D341Med (cell line): Measurements from ENCODE around the gene MICAL2.

Experiments
- DNase-seq: peaks from one replicate; pipeline ENCODE4 v3.0.0; 2012; ENCODE audit warnings: low spot score

Gene MICAL2

DNA sequence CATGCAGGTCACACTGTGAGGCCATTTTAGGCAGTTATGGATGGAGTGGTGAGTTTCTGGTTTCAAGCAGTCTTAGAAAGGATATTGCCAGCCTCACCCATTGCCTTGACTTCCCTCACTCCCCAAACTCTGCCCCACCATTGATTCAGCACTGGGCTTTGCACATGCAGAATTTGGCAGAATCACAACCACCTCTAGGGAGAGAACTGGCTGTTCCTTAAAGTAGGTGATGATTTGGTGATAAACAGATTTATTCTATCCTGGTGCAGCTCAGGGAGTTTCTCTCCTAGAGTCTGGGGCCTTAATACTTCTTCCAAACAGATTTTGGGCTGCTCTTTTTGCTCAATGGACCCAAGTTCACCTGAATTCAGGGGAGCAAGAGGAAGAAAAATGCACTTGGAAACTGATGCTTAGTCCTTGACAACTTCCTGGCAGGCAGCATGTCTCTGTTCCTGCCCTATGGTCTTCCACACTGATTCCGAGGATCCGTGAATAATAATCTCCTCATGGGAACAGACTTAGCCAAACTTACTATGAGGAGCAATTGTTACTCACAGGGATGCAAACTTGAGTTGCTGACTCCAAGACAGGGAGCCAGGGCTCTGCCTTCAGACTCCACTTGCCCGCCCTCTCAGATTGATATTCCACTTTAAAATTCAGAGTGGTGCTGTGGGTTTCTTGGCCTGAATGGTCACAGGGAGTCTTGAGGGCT is 137.3 kb downstream of the MICAL2 start:
- no peak for DNase-seq

DNA sequence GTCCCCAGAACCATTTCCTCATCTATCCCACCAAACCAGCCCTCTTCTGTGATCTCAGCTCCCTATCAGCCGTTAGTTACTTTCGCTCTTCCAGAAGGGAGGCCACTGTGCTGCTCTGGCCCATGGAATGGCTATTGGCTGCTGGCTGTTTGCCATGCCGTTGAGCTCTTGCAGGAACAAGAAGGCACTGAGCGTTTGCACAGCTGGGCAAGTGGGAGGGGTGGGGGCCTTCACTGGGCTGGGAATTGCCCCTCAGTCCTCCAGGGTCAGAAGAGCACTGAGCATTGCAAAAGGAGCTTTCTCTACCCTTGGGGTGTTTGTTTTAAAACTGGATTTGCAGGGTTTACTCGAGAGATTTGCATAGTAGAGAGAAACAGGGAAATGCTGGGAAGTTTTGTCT is 137.9 kb downstream of the MICAL2 start:
- no peak for DNase-seq

DNA sequence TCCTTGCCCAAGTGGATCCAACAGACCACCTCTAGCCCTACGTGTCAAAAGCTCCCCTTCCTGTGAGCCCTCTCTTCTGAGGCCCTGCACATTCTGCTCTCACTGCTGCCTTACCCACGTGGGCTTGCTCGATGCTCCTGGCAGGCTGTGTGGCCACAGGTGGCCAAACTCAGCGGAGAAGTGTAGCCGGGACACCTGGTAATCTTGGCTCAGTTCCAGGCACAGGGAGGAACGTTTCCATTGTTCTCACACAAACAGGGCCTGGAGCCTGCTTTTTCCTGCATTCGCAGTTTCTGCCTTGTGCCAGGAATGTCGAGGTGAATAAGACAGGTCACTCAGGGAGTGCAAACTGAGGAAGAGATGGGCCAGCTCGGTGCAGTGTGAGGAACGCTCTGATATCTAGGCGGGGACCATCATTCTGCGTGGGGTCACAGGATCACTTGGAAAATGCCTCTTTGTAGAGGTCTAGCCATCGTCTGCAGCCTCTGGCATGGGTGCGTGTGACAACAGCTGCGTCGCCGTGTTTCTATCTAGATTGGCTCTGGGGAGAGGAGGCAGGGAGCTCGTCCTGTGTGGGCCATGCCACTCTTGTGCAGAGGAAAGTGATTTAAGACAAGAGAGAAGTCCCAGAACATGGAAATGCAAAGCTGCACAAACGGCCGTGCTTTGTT is 139.3 kb downstream of the MICAL2 start:
- DNase-seq: no peak

DNA sequence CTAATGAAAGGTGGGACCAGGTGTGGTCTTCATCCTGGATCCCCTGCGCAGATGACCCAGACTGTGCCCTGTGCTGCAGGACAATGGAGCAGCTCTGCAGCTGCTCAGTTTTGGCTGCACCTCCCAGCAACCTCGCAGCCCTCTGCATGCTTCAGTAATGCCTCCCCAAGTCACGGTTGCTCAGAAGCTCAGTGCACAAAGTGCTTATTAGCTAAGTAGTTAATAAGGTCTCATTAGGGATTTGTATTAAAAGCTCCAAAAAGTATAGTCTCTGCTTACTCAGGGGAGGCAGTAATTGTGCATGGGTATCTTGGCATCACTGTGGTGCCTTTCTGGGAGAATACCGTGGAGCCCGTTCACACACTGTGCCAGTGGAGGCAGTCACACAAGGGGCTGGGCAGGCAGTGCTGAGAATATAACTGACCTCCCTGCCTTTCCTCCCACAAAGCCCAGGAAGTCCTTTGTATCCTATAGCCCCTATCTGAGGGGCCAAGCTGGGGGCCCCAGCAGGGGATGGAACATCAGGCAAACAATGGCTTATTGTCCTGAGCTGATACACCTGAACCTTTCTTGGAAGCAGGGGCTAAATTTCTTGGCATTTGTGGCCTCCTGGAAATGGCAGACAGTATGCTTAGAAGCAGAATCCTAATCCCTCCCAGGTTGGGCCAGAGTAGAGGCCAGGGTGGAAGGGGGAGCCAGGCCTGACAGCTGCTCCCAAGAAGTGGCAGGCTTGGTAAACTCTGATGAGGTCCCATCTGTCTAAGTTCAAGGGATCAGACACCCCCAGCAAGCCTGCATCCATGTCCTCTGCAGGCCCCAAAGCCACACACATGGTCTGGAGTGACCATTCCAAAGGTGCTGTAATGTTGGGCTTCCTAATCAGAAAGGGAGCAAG is 141.5 kb downstream of the MICAL2 start:
- peak; percentile 68 for DNase-seq

DNA sequence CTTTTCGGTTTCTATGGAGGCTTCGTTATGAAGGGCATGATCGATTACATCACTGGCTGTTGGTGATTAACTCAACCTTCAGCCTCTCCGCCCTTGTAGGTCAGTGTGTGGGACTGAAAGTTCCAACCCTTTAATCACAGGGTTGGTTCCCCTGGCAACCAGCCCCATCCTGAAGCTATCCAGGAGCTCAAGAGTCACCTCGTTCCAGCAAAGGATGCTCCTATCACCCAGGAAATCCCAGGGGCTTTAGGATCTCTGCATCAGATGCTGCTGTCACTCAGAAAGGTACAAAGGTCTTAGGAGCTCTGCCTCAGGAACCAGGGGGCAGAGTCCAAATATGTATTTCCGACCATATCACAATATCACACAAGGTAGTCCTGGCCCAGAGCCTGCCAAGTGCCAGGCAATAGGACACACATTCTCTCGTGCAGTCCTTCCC is 143.5 kb downstream of the MICAL2 start:
- DNase-seq: no peak

DNA sequence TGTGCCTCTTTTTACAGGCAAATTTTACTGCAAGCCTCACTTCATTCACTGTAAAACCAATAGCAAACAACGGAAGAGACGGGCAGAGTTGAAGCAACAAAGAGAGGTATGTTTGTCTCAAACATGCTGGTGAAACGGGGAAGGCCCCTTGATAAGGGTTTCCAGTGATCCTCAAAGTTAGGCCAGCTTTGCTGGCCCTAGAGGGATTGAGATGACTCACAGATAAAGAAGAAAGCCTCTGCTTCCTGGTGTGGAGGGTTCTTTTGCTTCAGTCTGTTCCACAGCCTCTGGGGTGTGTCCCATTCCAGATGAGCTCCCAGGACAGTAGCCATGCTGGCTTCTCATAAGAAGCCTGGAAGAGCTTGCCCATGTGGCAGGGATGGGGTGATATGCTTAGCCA is 148.1 kb downstream of the MICAL2 start:
- DNase-seq: no peak

DNA sequence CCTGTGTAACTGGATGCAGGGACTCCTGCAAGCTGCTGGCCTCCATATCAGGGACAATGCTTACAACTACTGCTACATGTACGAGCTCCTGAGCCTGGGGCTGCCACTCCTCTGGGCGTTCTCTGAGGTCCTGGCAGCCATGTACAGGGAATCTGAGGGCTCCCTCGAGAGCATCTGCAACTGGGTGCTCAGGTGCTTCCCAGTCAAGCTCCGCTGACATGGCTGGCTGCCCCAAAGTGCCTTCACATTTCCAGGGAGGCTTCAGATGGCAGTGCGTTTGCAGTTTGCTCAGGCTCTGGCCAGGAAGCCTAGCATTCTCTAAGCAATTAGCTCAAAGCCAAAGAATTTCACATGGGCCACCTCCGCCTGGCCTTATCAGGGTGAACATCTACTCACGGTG is 149.6 kb downstream of the MICAL2 start:
- DNase-seq: no peak

DNA sequence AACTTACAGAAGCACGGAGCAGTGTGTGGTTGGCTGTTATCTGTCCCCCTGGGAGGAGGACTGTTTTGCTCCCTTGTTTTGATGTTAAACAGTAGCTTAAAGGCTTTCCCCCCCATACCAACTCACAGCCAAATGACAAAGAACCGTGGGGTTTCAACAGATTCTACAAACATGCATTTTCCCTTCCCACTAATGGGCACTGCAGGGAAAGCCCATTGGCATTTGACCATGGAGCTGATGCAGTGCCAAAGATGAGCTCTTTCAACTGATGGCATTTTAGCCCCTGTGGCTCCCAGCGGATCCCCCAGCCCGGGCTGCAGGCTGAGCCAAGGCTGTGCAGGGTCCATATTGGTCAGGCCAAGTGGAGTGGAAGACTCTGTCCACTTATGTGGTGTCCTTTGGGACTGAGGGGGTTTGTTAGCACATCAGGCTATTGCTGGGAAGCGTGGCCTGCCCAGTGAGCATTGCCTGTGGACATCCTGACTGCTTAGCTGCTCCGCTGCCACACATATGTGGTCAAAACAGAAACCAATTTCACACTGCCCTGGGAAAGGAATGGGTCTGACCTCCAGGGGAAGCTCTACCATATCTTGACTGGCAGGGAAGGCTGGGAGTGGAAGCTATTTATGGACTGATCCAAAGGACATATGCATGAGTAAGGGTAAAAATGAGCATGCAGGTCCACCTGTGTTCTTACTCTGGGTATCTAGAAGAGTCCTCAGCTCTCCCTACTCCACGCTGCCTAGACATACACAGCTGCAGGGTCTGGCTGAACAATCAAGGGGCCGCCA is 150.5 kb downstream of the MICAL2 start:
- DNase-seq: no peak

DNA sequence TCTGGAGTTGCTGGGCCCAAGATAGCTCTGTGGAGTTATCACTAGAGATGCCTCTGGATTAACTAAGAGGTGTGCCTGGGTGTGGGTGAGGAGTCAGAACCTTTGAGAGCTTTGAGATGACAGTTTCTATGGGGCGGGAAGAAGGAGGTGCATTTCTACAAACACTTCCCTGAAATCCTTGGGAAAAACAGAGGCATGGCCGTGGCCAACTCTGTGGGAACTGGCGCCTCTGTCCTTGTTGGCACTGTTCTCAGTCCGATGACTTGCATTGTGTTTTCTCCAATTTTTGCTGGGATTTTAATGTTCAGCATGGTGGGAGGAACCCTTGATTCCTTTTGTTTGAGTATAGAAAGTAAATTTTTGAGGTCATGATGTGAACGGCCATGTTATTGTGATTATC is 151.2 kb downstream of the MICAL2 start:
- DNase-seq: no peak

DNA sequence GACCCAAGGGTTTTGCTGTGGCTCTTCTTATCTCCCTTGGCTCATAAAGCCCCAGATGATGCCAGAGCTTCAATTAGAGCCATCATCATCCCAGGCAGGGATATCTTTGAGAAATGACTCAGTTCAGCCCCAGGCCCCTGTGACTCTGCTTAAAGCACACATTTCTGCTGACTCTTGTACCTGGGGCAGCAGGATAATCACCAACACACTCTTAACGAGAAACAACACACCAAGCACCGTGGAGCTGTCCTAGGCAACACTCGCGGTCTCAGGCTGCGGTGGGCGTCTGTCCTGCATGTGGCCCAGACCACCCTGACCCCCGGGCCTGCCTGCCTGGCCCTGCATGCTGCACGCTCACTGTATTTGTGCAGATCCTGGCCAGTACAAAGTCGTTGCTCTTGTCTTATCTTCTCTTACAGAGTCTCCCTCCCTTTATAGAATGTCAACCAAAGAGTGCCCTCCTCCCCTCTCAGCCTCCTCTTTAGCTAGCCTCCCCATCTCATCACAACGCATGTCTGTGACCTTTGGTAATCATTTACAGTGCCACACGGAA is 152.8 kb downstream of the MICAL2 start:
- DNase-seq: no peak

DNA sequence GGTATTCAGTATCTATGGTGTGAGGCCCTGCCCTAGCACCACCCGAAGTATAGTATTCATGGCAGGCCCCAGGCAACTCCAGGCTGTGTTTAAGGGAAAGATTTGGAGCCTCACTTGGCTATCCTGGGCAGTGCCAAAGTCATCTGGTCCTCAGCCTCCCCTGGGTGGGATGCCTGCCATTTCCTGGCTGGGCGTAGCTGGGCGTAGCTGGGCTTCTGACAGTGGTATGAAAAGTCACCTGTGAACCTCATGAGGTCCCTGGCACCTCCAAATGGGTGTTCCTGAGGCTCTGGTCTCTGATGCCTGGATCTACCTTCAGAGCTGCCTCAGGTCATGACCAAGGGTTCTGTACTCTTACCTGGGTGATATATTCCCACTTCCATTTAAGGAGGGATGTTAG is 154.0 kb downstream of the MICAL2 start:
- DNase-seq: no peak

DNA sequence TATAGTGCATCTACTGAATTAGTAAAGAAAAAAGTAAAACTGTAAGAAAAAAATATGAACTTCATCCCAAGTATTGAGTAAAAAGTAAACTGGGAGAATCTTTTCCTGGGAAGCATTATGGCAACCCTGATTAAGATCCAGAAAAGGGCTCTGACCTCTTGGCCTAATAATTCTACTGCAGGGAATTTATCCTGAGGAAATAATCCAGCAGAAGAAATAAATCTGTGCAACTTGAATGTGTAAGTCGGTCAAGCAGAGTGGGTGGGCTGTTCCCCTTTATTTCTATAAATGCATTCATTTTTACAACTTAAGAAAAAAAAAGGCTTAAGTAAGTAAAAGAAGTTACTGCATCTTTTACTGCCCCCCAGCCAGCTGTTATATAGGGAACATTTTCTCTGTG is 155.7 kb downstream of the MICAL2 start:
- no peak for DNase-seq

DNA sequence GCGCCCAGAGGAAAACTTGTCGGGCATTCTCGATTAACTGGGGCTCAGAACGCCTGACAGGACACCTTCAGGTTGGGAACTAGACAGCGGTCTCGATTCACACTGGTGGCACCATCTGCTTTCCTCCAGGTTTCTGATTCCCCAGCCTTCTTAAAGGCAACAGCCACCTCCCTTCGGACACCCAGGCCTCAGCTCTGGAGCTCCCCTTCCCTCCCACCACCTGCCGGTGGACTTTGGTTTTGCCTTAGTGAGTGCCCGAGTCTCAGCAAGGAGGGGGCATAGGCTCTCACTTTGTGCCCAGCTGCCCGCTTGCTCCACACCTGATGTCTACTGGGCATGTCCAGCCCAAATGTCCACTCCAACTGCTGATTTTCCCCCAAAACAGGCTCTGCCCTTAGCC is 156.6 kb downstream of the MICAL2 start:
- DNase-seq: no peak

DNA sequence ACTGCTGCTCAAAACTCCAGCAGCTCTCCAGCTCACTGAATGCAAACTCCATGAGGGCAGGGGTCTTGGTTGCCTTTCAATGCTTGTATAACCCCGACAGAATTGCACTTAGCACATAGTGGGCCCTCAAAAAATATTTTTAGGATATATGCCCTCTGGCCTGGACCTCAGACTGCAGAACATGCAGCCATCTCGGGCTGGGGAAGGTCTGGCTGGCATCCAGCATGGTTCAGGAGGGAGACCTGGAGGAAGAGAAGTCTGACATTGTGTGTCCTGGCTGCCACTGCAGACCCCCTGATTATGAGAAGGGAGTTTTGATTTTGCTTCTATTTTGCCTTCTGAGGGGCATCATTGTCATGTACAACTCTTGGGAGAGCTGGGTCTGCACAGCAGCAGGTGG is 157.5 kb downstream of the MICAL2 start:
- DNase-seq: no peak

DNA sequence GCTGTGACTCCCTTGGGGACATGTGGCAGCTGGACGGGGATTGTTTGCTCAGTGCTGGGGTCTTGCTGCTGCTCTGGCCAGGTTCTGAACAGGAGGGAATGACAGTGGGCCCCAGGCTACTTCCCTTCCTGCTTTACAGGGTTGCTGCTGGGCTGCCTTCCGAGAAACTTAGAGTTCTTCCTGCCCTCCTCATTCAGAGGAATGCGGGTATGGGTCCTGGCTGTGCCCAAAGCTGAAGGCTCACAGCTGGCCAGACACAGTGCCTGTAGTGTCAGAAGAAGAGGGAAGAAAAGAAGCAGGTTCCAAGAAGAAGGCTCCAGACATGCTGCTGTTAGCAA is 158.7 kb downstream of the MICAL2 start:
- no peak for DNase-seq

DNA sequence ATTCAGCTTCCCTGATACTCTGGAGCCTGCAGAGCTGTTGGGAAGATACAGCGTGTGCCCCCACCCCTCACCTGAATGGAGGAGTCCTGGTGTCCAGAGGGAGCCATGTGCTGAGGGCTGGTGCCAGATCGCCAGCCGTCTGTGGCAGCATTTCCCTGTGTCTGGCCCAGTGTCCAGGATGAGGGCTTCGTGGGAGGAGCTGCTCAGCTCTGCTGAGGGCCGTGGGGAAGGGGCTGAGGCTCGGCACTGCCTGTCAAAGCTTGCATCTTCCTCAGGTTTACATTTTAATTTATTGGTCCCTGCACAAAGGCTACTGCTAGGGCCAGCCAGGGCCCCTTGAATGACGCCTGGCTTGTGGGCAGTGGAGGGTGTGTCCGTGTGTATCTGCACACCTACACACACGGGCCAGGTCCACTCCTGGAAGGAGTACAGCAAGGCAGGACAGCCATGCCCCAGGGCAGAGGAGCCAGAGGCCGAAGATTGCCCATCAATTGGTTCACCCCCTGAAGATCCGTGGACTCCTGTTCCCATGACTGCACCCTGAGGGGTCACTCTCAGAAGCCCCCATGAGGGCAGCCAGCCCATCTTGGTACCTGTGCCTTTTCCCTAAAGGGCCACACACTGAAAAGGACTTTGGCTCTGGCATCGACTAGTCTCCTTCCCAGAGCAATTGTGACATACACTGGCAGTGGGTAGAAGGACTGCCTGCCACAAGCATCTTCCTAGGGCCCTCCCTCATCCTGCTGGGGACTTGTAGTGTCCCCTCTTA is 159.2 kb downstream of the MICAL2 start:
- DNase-seq: no peak

DNA sequence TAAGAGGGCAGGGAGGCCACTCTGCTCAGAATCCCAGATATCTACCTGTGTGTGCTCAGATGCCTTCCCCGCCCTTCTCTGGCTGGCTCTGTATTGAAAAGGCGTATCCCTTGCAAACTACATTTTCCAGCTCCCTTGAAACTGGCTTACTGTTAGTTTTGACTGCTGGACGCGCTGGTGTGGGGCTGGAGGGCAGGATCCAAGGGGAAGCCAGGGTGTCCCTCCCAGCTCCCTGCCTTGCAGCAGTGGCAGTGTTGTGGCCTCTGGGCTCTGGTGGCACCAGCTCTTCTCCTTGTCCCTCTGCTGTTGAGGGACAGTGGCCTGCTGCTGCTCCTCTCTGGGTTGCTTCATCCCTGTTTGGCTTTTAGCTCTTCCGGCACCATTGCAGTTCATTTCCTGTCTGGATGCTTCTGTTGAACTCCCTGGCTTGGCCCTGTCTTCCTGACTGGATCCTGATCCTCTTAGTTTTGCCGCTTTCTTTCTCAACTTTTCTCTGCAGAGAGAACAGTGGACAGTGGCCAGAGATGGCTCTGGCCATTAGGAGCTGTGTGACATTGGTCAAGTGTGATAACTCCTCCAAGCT is 159.9 kb downstream of the MICAL2 start:
- no peak for DNase-seq

DNA sequence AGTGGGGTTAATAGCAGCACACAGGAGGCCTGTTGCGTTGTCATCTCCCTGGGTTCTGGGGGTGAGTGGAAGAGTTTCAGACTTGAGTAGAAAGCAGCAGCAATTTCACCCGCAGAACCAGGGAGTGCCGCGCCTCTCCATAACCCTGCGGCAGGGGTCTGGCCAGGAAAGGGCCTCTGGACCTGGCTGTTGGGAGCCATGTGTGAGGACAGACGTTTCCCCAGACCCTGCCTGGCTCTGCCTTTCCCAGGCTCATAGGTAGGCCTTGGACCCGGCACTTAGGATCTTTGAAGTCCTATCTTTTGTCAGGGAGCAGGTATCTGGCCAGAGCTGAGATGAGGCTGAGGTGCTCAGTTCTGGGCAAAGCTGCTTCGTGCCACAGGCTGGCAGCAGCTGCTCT is 160.4 kb downstream of the MICAL2 start:
- DNase-seq: no peak

DNA sequence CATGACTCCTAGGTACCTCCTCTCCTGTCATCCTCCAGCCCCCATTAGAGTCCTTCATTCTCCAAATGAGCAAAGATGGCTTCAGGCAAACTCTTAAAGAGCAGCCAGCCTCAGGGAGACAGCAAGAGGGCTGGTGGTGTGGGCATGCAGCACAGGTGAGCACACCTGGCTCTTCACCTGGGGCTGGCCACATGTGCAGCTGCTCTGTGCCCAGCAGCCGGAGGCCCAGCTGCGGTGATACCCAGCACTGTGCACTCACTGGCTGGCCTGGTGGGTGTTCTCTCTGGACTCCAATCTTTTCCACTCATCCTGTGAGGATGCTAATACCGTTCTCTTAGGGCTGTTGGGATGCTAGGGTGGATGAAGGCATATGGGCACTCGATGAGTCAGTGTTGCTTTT is 160.9 kb downstream of the MICAL2 start:
- no peak for DNase-seq

DNA sequence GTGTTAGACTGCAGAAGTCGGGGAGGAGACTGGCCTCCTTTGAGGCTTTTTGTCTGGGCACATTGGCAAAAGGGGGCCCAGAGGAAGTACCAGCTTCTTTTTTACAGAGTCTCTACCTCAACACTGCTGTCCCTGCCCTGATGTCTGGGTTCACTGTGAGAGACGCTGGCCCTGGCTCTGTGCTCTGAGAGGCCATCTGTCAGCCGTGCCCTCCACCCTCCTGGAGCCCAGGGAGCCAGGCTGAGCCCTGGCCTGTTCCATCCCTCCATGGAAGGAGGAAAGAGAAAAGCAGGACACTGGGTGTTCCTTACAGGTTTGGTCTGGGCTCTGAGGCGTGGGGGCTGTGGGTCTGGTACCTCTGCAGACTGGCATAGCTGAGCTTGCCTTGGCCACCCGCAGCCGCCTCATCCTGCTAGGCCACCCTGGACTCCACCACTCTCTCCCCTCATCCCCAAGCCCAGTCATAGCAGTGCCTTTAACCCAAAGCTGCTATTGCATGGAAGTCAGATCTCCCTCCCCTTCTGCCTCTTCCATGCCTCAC is 161.5 kb downstream of the MICAL2 start:
- no peak for DNase-seq
